Measurements from ENCODE around the gene ADRA2B. TPM values are rescaled to one million over a fixed set of nuclear protein-coding genes. Genes with fewer than 3 reads are reported as not detected.

Gene ADRA2B
- total RNA-seq, 1 donor from 2014 or later: 0.49 TPM

GRCh38 chr2:96159084-96159830 lies 42.9 kb upstream of the ADRA2B start:
- Histone ChIP-seq H3K4me1 (no peaks in the 10 kb centered on the region), H3K27me3 (no peaks in the 10 kb centered on the region), H3K4me3 (no peak overlapping the region), H3K36me3 (no peaks in the 10 kb centered on the region), H3K27ac (no peak overlapping the region), H3K9me3 (no peaks in the 10 kb centered on the region)
- no peak for DNase-seq (ENCODE audit: extremely low spot score in 2 of 2)
- TF ChIP-seq POLR2A (IDR thresholded peaks at IDR 0.05): no peak
- TF ChIP-seq CTCF (IDR thresholded peaks at IDR 0.05): no peak
- TF ChIP-seq POLR2AphosphoS5 (IDR thresholded peaks at IDR 0.05; ENCODE audit: insufficient read depth in 1 of 2, low read depth in 1 of 2): no peak
- intact Hi-C loops (cut with DNase I): no loop called here

- intact Hi-C loops (cut with DNase I): no loop called here
- H3K9me3 ChIP-seq: no peaks in the 10 kb centered on the region
- no peak for TF ChIP-seq POLR2AphosphoS5 (IDR thresholded peaks at IDR 0.05; ENCODE audit: insufficient read depth in 1 of 2, low read depth in 1 of 2)
- no peak for TF ChIP-seq CTCF (IDR thresholded peaks at IDR 0.05)
- TF ChIP-seq POLR2A (IDR thresholded peaks at IDR 0.05): no peak
- DNase-seq (ENCODE audit: extremely low spot score in 2 of 2): no peak
- H3K36me3 ChIP-seq: no peaks in the 10 kb centered on the region
- H3K4me1 ChIP-seq: no peaks in the 10 kb centered on the region
- no peak overlapping the region for H3K4me3 ChIP-seq
- no peak overlapping the region for H3K27ac ChIP-seq
- H3K27me3 ChIP-seq: no peaks in the 10 kb centered on the region
These were observed 42.2 kb upstream of the ADRA2B start for GRCh38 chr2:96158554-96158940.

- Histone ChIP-seq H3K4me3 (no peak overlapping the region), H3K27ac (no peak overlapping the region), H3K27me3 (no peaks in the 10 kb centered on the region), H3K9me3 (no peaks in the 10 kb centered on the region), H3K4me1 (no peaks in the 10 kb centered on the region), H3K36me3 (no peaks in the 10 kb centered on the region)
- no peak for DNase-seq (ENCODE audit: extremely low spot score in 2 of 2)
- intact Hi-C loops (cut with DNase I): no loop called here
- TF ChIP-seq POLR2A (IDR thresholded peaks at IDR 0.05): no peak
- no peak for TF ChIP-seq POLR2AphosphoS5 (IDR thresholded peaks at IDR 0.05; ENCODE audit: insufficient read depth in 1 of 2, low read depth in 1 of 2)
- no peak for TF ChIP-seq CTCF (IDR thresholded peaks at IDR 0.05)
These were observed 41.5 kb upstream of the ADRA2B start for GRCh38 chr2:96157649-96158553.

GRCh38 chr2:96156926-96157648 lies 40.7 kb upstream of the ADRA2B start:
- no peak overlapping the region for H3K27ac ChIP-seq
- H3K36me3 ChIP-seq: no peaks in the 10 kb centered on the region
- H3K4me3 ChIP-seq: no peak overlapping the region
- H3K27me3 ChIP-seq: no peaks in the 10 kb centered on the region
- intact Hi-C loops (cut with DNase I): no loop called here
- no peaks in the 10 kb centered on the region for H3K9me3 ChIP-seq
- TF ChIP-seq POLR2AphosphoS5 (IDR thresholded peaks at IDR 0.05; ENCODE audit: insufficient read depth in 1 of 2, low read depth in 1 of 2) (no peak), POLR2A (IDR thresholded peaks at IDR 0.05) (no peak), CTCF (IDR thresholded peaks at IDR 0.05) (no peak)
- no peaks in the 10 kb centered on the region for H3K4me1 ChIP-seq
- DNase-seq (ENCODE audit: extremely low spot score in 2 of 2): no peak
